PC-3 (cell line): ENCODE measurements around the gene RAB30. TPM values are rescaled to one million over a fixed set of nuclear protein-coding genes. Genes with fewer than 3 reads are reported as not detected.

Source experiments
- ATAC-seq: fragments of 200-7000 bp; cut with Tn5 transposase; 2 replicates; pipeline ENCODE4 v1.9.1; 2020; ENCODE audit warnings: mild to moderate bottlenecking, moderate library complexity
- BruUV-seq: library from RNA; stranded (reverse); fragments of 400-500 nt; replicated peaks from 2 replicates; lab custom pipeline; 2021; lab: Mats Ljungman, UMichigan
- CTCF ChIA-PET: fragments of 300-600 bp; sonication (Branson Sonifier 250); formaldehyde crosslinking; loops from one replicate; lab custom pipeline; 2022; ENCODE audit warnings: antibody characterized with exemption; lab: Charles Lee
- POLR2A ChIA-PET: fragments of 300-600 bp; sonication (Branson Sonifier 250); formaldehyde crosslinking; loops from one replicate; lab custom pipeline; 2022; ENCODE audit warnings: antibody characterized with exemption; ENCODE audit not compliant: unreplicated experiment; lab: Charles Lee
- DNase-seq: peaks from one replicate; pipeline ENCODE4 v3.0.0-alpha.2; 2015
- H2AFZ ChIP-seq: fragments of 300-600 bp; sonication (generic); 2 replicates; pipeline ENCODE4 v1.6.0; 2016; ENCODE audit warnings: antibody characterized with exemption, low read length
- H3F3A ChIP-seq: fragments of 300-600 bp; sonication (generic); one replicate; pipeline ENCODE4 v1.6.0; 2017; ENCODE audit warnings: antibody characterized with exemption, low read length, control low read depth, mild to moderate bottlenecking; ENCODE audit not compliant: unreplicated experiment
- H3K27ac ChIP-seq: fragments of 300-600 bp; sonication (generic); 2 replicates; pipeline ENCODE4 v1.5.1; 2016; ENCODE audit warnings: mild to moderate bottlenecking, low read length
- H3K27me3 ChIP-seq: fragments of 300-600 bp; sonication (generic); 2 replicates; pipeline ENCODE4 v1.6.1; 2016; ENCODE audit warnings: low read length, mixed read lengths
- H3K36me3 ChIP-seq: fragments of 300-600 bp; sonication (generic); 2 replicates; pipeline ENCODE4 v1.6.1; 2016; ENCODE audit warnings: low read depth, mixed run types, low read length, mixed read lengths
- H3K4me1 ChIP-seq: fragments of 300-600 bp; sonication (generic); 2 replicates; pipeline ENCODE4 v1.5.1; 2016; ENCODE audit warnings: low read length; ENCODE audit not compliant: insufficient read depth
- H3K4me2 ChIP-seq: fragments of 300-600 bp; sonication (generic); 2 replicates; pipeline ENCODE4 v1.6.0; 2016; ENCODE audit warnings: low read length
- H3K4me3 ChIP-seq: fragments of 300-600 bp; sonication (generic); 2 replicates; pipeline ENCODE4 v1.5.1; 2016; ENCODE audit warnings: mild to moderate bottlenecking, low read length, mixed read lengths
- H3K79me2 ChIP-seq: fragments of 300-600 bp; sonication (generic); 2 replicates; pipeline ENCODE4 v1.6.1; 2017; ENCODE audit warnings: low read length, mixed read lengths
- H3K9ac ChIP-seq: fragments of 300-600 bp; sonication (generic); 2 replicates; pipeline ENCODE4 v1.6.0; 2016; ENCODE audit warnings: mild to moderate bottlenecking, low read length
- H3K9me2 ChIP-seq: fragments of 300-600 bp; sonication (generic); replicated peaks from 2 replicates; pipeline ENCODE4 v1.6.1; 2016; ENCODE audit warnings: mixed run types, low read length, mixed read lengths
- H3K9me3 ChIP-seq: fragments of 300-600 bp; sonication (generic); 2 replicates; pipeline ENCODE4 v1.6.1; 2016; ENCODE audit warnings: low read length, mixed read lengths
- H4K20me1 ChIP-seq: fragments of 300-600 bp; sonication (generic); 2 replicates; pipeline ENCODE4 v1.6.1; 2016; ENCODE audit warnings: low read length, mixed read lengths
- EZH2 ChIP-seq: fragments of 300-600 bp; sonication (generic); IDR thresholded peaks from one replicate; pipeline ENCODE4 v1.6.1; 2017; ENCODE audit warnings: antibody characterized with exemption, mild to moderate bottlenecking, low read length; ENCODE audit not compliant: unreplicated experiment
- EZH2phosphoT487 ChIP-seq: fragments of 300-600 bp; sonication (generic); IDR thresholded peaks from 2 replicates; pipeline ENCODE4 v1.6.1; 2018; ENCODE audit warnings: mild to moderate bottlenecking, antibody characterized with exemption, low read length, borderline replicate concordance
- intact Hi-C: fragments of 100-400 bp; cut with micrococcal nuclease; formaldehyde crosslinking; loops from 2 replicates; pipeline ENCODE4 v1.9.0; 2023
- total RNA-seq: library from RNA; depleted of rRNA; stranded (reverse); fragments of >200 nt; gene quantifications from 2 replicates; pipeline ENCODE4 v1.2.3, GENCODE V29; 2014
- TF ChIP-seq, protein P1 (sequence below): fragments of 300-600 bp; sonication (generic); conservative IDR thresholded peaks from 2 replicates; pipeline ENCODE4 v1.5.1; 2017; ENCODE audit warnings: antibody characterized with exemption, low read depth, mild to moderate bottlenecking, low read length

RAB30 gene
- total RNA-seq, 1 experiment from 2014 or later: 6.6 TPM

DNA sequence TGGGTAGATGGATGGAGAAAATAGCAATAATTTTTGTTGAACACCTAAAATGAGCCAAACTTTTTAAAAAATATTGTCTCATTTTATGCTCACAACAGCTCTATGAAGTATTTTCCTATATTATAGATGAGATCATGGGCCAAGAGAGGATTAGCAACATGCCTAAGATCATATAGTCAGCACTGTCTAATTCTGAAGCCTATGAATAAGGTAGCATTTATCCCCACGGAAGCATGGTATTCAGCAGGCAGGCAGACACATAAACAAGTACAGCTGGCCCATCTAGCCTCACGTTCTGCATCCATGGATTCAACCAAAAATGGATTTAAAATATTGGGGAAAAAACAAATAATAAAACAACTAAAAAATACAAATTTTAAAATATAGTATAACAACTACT, 21.9 kb upstream of the RAB30 start:
- H3K36me3 ChIP-seq: no peaks in the 10 kb centered on the region
- H3K27me3 ChIP-seq: no peaks in the 10 kb centered on the region
- POLR2A ChIA-PET: no interaction called here
- TF ChIP-seq EZH2phosphoT487 (no peak), EZH2 (no peak)
- TF ChIP-seq, protein P1, sequence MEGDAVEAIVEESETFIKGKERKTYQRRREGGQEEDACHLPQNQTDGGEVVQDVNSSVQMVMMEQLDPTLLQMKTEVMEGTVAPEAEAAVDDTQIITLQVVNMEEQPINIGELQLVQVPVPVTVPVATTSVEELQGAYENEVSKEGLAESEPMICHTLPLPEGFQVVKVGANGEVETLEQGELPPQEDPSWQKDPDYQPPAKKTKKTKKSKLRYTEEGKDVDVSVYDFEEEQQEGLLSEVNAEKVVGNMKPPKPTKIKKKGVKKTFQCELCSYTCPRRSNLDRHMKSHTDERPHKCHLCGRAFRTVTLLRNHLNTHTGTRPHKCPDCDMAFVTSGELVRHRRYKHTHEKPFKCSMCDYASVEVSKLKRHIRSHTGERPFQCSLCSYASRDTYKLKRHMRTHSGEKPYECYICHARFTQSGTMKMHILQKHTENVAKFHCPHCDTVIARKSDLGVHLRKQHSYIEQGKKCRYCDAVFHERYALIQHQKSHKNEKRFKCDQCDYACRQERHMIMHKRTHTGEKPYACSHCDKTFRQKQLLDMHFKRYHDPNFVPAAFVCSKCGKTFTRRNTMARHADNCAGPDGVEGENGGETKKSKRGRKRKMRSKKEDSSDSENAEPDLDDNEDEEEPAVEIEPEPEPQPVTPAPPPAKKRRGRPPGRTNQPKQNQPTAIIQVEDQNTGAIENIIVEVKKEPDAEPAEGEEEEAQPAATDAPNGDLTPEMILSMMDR: no peak
- no peaks in the 10 kb centered on the region for H3K79me2 ChIP-seq
- H3K9me2 ChIP-seq: no peaks in the 10 kb centered on the region
- DNase-seq (no peak), ATAC-seq (no peak)
- H3K27ac ChIP-seq: no peak overlapping the region
- no peak overlapping the region for H3K4me3 ChIP-seq
- intact Hi-C loops: loop anchor here (1.0 kb wide), 1 partner anchor 63 kb away; no protein-coding TSS in a partner anchor
- H4K20me1 ChIP-seq: 0 out of 2 replicates have a peak, but pooled peaks cover 6% of the 10 kb centered on the region
- H3K4me2 ChIP-seq: peak overlapping the region; percentile 38
- BruUV-seq: no TSS peak
- H3K4me1 ChIP-seq: peaks cover 17% of the 10 kb centered on the region
- no peak overlapping the region for H3K9ac ChIP-seq
- H3F3A ChIP-seq: no peaks in the 10 kb centered on the region
- no peak overlapping the region for H2AFZ ChIP-seq
- CTCF ChIA-PET: no interaction called here
- no peaks in the 10 kb centered on the region for H3K9me3 ChIP-seq

DNA sequence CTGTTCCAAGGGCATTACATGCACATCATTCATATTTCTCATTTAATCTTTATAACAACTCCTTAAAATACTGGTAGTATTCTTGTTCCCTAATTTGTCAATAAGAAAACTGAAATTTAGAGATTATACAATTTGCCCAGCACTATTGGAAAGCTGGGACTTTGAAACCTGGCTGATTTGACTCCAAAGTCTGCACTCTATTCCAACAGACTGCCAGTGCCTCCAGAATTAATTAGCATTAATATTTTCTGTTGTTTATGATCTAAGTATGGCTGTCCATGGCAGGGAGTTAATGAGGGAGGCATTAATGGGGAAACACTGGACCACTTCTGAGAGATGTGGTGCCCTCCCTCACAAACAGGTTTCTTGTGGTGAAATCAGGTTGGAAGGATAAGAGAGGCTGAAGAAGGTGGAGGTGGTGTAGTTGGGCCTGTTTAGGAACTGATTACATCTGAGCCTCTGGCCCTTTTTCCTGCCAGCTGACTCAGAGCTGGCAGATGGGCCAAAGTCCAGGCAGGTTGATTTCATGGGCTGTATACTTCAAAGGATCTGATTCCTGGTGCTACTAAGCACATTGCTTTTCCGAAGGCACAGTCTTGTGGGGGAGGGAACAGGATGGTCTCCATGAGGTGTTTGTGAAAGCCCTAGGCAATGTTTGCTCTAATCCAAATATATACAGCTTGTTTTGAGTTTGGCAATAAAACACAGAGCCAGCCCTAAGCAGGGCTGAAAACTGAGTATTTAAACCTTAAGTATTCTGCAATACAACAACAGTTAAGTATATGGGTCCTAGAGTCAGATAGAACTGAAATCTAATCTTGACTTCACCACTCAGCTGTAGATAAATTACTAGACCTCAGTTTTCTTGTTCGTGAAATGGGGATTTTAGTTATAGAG, 21.0 kb upstream of the RAB30 start:
- Histone ChIP-seq H3K9me3 (no peaks in the 10 kb centered on the region), H3K4me2 (peak overlapping the region; percentile 38), H3K27me3 (no peaks in the 10 kb centered on the region), H4K20me1 (0 out of 2 replicates have a peak, but pooled peaks cover 6% of the 10 kb centered on the region), H3F3A (no peaks in the 10 kb centered on the region), H2AFZ (no peak overlapping the region), H3K4me1 (peaks cover 17% of the 10 kb centered on the region), H3K27ac (peak overlapping the region; percentile 14; the same call in 1 of the 2 replicates), H3K4me3 (no peak overlapping the region), H3K79me2 (no peaks in the 10 kb centered on the region), H3K9me2 (no peaks in the 10 kb centered on the region), H3K36me3 (no peaks in the 10 kb centered on the region), H3K9ac (no peak overlapping the region)
- CTCF ChIA-PET: no interaction called here
- DNase-seq (peak; percentile 96), ATAC-seq (peak; percentile 94)
- no TSS peak for BruUV-seq
- POLR2A ChIA-PET: no interaction called here
- intact Hi-C loops: loop anchor here (1.0 kb wide), 1 partner anchor 64 kb away; no protein-coding TSS in a partner anchor
- TF ChIP-seq EZH2phosphoT487 (no peak), EZH2 (no peak)
- TF ChIP-seq, protein P1: no peak

DNA sequence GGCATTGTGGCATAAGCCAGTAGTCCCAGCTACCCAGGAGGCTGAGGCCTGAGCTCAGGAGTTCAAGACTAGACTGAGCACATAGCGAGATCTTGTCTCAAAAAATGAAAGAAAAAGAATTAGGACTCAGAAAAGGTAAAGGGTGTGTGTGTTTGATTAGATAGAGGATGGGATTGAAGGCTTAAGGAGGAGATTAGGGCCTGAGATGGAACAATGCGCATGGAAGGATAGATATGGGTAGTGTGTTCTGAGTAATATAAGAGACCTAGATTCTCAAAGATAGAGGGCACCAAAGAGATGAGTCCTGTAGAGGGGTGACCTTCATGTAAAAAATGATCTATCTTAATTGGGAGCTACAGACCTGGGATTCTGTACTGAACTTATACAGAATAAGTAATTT, 17.3 kb upstream of the RAB30 start:
- Histone ChIP-seq H3K36me3 (no peaks in the 10 kb centered on the region), H3F3A (no peaks in the 10 kb centered on the region), H3K9me2 (no peaks in the 10 kb centered on the region), H3K9ac (no peak overlapping the region), H4K20me1 (0 out of 2 replicates have a peak, but pooled peaks cover 6% of the 10 kb centered on the region), H3K4me2 (no peak overlapping the region), H3K9me3 (no peaks in the 10 kb centered on the region), H3K79me2 (no peaks in the 10 kb centered on the region), H3K4me1 (peaks cover 17% of the 10 kb centered on the region), H3K27ac (no peak overlapping the region), H3K27me3 (no peaks in the 10 kb centered on the region), H2AFZ (no peak overlapping the region), H3K4me3 (no peak overlapping the region)
- no TSS peak for BruUV-seq
- ChIA-PET CTCF (no interaction called here), POLR2A (no interaction called here)
- intact Hi-C loops: no loop called here
- ATAC-seq (no peak), DNase-seq (no peak)
- TF ChIP-seq, protein P1: peak; percentile 31; the same call in 1 of the 2 replicates
- TF ChIP-seq EZH2: no peak
